ENCODE data around the gene TP53. TPM values are rescaled to one million over a fixed set of nuclear protein-coding genes. Genes with fewer than 3 reads are reported as not detected.

TP53 gene
- total RNA-seq, 2 experiments from 2014 or later: 154 to 182 TPM

DNA sequence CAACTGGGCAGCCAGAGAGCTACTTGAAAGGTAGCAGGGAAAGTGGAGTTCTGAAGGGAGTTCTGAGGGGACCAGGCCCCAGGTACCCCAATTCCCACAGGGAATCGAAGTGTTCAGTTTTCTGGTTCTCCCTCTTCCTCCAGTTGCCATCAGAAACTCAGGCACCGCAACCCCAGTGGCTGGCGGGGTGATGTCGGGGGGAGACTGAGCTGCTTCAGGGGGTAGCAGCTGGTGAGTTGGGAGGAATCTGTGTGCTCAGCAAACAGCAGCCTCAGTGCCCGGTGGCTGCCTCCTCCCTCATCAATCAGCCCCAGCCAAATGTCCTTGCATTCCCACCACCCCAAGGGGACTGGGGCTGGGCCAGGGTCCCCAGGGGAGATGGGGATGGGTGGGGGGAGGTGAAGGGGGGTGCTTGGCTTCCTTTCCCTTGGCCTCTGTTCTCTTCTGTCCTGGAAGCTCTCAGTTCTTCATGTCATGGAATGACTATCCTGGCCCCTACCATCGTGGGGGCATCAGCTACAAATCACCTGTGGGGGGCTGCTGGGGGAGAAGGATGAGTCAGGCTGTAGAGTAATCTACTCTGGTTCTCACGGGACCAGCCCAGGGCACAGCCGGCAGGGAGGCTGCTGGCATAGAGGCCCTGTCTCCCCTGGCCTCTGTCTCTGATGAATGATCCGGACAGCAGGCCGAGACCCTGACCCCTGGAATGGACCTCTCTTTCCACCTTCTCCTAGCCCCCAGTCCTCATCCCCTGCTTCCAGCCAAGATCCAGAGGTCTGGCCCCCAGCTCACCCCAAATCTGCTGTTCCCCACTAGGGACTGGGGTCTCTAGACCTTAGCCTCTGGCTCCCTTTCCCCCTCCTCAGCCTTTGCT, 27.7 kb upstream of the TP53 start:
- no peak overlapping the region for H3K27ac Mint-ChIP-seq
- H3K36me3 Mint-ChIP-seq (ENCODE audit: low read depth): no peaks in the 10 kb centered on the region
- H3K4me3 Mint-ChIP-seq: no peak overlapping the region
- H3K4me1 Mint-ChIP-seq: peaks cover 42% of the 10 kb centered on the region
- POLR2A ChIA-PET: interaction anchor here (0.5 kb wide), 1 partner anchor 448 kb away, joined by 4 read pairs; no protein-coding TSS in a partner anchor
- CTCF ChIA-PET: interaction anchor here (1.2 to 2.7 kb wide), 3 partner anchors 10 to 27 kb away, joined by 3 to 12 read pairs (median 8); partner anchors contain the start of genes EFNB3, TP53 and WRAP53
- peaks cover 65% of the 10 kb centered on the region for H3K27me3 Mint-ChIP-seq
- DNase-seq: no peak
- no peaks in the 10 kb centered on the region for H3K9me3 Mint-ChIP-seq

DNA sequence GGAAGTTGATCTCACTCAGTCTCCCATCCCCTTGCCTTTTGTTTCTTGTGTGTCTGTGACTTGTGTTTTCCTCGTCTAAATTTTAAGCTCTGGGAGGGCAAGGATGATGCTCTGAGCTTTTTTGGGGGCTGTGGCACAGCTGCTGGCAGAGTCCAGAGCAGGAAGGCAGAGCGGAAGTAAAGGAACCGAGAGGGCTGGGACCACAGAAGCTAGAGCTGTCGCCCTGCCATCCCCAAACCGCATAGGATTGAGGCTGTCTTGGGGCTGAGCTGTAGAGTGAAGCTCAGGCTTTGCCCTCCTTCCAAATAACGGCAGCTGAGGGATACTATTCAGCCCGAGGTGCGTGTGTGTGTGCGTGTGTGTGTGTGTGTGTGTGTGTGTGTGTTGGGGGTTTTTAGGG, 26.5 kb upstream of the TP53 start:
- no peak overlapping the region for H3K4me3 Mint-ChIP-seq
- H3K27me3 Mint-ChIP-seq: peaks cover 53% of the 10 kb centered on the region
- H3K9me3 Mint-ChIP-seq: no peaks in the 10 kb centered on the region
- POLR2A ChIA-PET: no interaction called here
- no peaks in the 10 kb centered on the region for H3K36me3 Mint-ChIP-seq (ENCODE audit: low read depth)
- CTCF ChIA-PET: interaction anchor here (0.6 to 1.8 kb wide), 3 partner anchors 26 to 105 kb away, joined by 3 to 8 read pairs (median 3); partner anchors contain the start of genes TP53 and WRAP53
- no peak for DNase-seq
- H3K4me1 Mint-ChIP-seq: peaks cover 44% of the 10 kb centered on the region
- H3K27ac Mint-ChIP-seq: no peak overlapping the region

DNA sequence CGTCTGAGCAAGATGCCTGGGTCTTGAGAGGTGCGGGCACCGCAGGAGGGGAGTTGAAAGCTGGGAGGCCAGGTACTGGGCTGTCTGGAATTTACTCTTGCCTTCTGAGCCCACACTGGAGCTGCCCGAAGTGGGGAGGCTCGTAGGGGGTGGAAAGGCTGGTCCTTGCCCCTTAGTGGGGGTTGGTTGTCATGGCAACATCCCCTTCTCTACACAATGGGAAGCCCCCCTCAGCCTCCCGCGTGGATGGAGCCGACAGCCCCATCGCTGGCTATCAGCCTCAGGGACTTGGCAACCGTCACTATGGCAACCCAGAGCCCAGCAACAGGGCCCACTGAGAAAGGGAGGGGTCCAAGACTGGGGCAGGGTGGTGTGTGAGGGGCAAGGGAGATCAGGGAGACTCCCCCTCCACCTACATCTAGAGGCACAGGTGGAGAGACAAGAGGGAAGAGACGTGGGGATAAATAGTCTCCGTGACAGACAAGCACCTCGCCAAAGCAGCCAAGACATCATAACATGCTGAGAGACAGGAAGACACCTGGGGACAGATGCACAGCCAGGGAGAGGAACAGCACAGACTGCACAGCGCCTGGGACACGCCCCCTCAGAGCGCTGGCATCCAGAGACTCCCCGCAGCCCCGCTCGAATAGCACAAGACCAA, 25.0 kb upstream of the TP53 start:
- Mint-ChIP-seq H3K36me3 (ENCODE audit: low read depth) (no peaks in the 10 kb centered on the region), H3K27me3 (peaks cover 50% of the 10 kb centered on the region), H3K27ac (no peak overlapping the region), H3K9me3 (no peaks in the 10 kb centered on the region), H3K4me3 (no peak overlapping the region), H3K4me1 (peaks cover 31% of the 10 kb centered on the region)
- ChIA-PET POLR2A (no interaction called here), CTCF (interaction anchor here (2.7 kb wide), 1 partner anchor 25 kb away, joined by 9 read pairs; the partner anchor contains the start of genes TP53 and WRAP53)
- DNase-seq: no peak

DNA sequence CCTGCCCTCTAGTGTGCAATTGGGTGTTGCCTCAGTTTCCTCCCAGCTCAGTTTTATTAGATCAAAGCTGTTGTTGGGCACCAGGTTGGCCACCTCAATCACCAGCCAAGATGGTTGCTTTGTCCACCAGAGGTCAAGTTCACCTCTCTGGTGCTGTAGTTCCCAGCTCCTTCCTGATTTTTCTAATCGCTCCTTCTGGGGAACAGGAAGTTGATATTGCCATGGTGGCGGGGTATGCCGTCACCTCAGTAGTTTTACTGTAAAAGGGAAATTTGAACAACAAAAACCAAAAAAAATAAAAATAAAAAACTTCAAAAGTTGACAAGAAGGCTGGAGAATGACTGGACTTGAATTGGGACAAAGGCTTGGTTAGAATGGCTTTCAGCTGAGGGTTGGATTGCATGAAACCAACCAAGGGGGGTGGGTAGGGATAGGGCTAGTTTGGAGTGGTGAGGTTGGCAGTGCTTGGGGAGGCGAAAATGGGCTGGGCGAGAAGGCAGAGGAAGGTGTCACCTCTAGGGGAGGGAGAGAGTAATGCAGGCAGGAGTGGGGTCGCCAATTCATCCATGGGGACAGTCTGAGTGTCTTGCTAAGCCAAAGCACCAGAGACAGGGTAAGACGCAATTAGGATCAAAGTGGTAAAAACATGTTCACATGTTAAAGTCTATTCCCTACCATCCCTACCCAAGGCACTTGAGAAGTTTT, 23.9 kb upstream of the TP53 start:
- peaks cover 26% of the 10 kb centered on the region for H3K4me1 Mint-ChIP-seq
- H3K9me3 Mint-ChIP-seq: no peaks in the 10 kb centered on the region
- H3K27ac Mint-ChIP-seq: no peak overlapping the region
- ChIA-PET POLR2A (no interaction called here), CTCF (interaction anchor here (0.5 to 2.7 kb wide), 3 partner anchors 24 to 594 kb away, joined by 3 to 9 read pairs (median 3); partner anchors contain the start of genes TP53 and WRAP53)
- DNase-seq: no peak
- no peaks in the 10 kb centered on the region for H3K36me3 Mint-ChIP-seq (ENCODE audit: low read depth)
- no peak overlapping the region for H3K4me3 Mint-ChIP-seq
- peaks cover 51% of the 10 kb centered on the region for H3K27me3 Mint-ChIP-seq

DNA sequence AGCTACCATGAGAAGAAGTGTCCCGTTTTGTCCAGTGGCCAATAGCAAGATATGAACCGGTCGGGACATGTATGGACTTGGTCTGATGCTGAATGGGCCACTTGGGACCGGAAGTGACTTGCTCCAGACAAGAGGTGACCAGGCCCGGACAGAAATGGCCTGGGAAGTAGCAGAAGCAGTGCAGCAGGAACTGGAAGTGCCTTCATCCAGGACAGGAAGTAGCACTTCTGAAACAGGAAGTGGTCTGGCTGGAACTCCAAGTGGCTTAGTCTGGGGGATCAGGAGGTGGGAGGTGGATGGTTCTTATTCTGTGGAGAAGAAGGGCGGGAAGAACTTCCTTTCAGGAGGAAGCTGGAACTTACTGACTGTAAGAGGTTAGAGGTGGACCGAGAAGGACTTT, 23.0 kb upstream of the TP53 start:
- peaks cover 29% of the 10 kb centered on the region for H3K4me1 Mint-ChIP-seq
- H3K9me3 Mint-ChIP-seq: no peaks in the 10 kb centered on the region
- CTCF ChIA-PET: interaction anchor here (1.5 to 2.7 kb wide), 2 partner anchors 23 to 223 kb away, joined by 3 to 9 read pairs; partner anchors contain the start of genes TP53 and WRAP53
- peaks cover 51% of the 10 kb centered on the region for H3K27me3 Mint-ChIP-seq
- H3K27ac Mint-ChIP-seq: no peak overlapping the region
- H3K36me3 Mint-ChIP-seq (ENCODE audit: low read depth): no peaks in the 10 kb centered on the region
- POLR2A ChIA-PET: no interaction called here
- no peak for DNase-seq
- no peak overlapping the region for H3K4me3 Mint-ChIP-seq

DNA sequence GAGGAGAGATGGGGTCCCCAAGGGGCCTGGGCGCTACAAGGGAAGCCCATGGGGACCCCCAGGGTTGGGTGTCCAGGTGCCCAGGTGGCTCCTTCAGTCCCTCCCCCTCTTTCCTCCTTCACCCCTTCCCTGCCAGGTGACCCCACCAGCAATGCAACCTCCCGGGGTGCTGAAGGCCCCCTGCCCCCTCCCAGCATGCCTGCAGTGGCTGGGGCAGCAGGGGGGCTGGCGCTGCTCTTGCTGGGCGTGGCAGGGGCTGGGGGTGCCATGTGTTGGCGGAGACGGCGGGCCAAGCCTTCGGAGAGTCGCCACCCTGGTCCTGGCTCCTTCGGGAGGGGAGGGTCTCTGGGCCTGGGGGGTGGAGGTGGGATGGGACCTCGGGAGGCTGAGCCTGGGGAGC, 21.7 kb upstream of the TP53 start:
- ChIA-PET POLR2A (no interaction called here), CTCF (interaction anchor here (1.5 kb wide), 1 partner anchor 224 kb away, joined by 3 read pairs; no protein-coding TSS in a partner anchor)
- peaks cover 51% of the 10 kb centered on the region for H3K27me3 Mint-ChIP-seq
- no peak overlapping the region for H3K4me3 Mint-ChIP-seq
- no peak overlapping the region for H3K27ac Mint-ChIP-seq
- peaks cover 3% of the 10 kb centered on the region for H3K36me3 Mint-ChIP-seq (ENCODE audit: low read depth)
- peaks cover 37% of the 10 kb centered on the region for H3K4me1 Mint-ChIP-seq
- H3K9me3 Mint-ChIP-seq: no peaks in the 10 kb centered on the region
- no peak for DNase-seq

DNA sequence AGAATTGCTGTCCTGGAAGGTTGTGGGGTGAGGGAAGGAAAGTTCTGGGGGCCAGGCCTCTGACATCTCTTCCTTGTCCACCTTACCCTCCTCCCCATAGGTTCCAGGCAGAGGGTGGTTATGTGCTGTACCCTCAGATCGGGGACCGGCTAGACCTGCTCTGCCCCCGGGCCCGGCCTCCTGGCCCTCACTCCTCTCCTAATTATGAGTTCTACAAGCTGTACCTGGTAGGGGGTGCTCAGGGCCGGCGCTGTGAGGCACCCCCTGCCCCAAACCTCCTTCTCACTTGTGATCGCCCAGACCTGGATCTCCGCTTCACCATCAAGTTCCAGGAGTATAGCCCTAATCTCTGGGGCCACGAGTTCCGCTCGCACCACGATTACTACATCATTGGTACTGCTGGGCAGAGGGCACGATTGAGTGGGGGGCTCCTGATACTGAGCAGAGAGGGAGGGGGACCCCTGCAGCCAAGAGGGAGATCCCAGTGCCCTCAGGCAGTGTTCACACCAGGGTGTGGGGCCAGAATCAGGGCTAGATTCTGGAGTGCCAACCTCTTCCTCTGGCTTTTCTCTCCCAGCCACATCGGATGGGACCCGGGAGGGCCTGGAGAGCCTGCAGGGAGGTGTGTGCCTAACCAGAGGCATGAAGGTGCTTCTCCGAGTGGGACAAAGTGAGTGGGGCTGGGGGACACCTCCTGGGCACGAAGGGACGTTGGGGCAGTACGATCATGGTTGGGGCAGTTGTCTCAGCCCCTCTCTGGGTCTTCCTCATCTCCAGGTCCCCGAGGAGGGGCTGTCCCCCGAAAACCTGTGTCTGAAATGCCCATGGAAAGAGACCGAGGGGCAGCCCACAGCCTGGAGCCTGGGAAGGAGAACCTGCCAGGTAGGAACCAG, 20.8 kb upstream of the TP53 start:
- CTCF ChIA-PET: interaction anchor here (2.5 kb wide), 1 partner anchor 9 kb away, joined by 9 read pairs; the partner anchor contains the start of gene DNAH2
- POLR2A ChIA-PET: no interaction called here

DNA sequence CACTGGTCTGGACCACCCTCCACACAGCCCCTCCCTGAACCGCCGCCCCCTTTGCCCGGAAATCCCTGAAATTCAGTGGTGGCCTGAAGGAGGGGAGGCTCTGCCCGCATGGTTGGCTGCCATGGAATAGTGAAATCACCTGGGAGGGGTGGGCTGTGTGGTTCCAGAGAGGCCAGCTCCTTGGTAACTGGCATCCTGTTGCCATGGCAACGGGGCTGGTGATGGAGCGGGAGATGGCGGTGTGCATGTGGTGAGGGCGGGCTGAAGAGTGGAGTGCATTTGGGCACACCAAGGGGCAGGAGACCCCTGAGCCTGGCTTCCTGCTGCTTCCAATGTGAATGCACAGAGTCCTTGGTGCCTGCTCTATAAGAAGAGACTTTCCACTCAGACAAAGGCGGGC, 20.2 kb upstream of the TP53 start:
- ChIA-PET POLR2A (no interaction called here), CTCF (interaction anchor here (0.8 to 2.5 kb wide), 4 partner anchors 10 to 54 kb away, joined by 3 to 9 read pairs (median 6); partner anchors contain the start of genes DNAH2 and TP53)
- DNase-seq: no peak
- Mint-ChIP-seq H3K27ac (no peak overlapping the region), H3K4me3 (no peak overlapping the region), H3K27me3 (peaks cover 46% of the 10 kb centered on the region), H3K9me3 (no peaks in the 10 kb centered on the region), H3K4me1 (peaks cover 32% of the 10 kb centered on the region), H3K36me3 (ENCODE audit: low read depth) (peaks cover 9% of the 10 kb centered on the region)

More for the DNA sequence above, 20.8 kb upstream of the TP53 start:
- no peak overlapping the region for H3K27ac Mint-ChIP-seq
- peaks cover 52% of the 10 kb centered on the region for H3K27me3 Mint-ChIP-seq
- H3K4me3 Mint-ChIP-seq: no peak overlapping the region
- DNase-seq: no peak
- H3K9me3 Mint-ChIP-seq: no peaks in the 10 kb centered on the region
- peaks cover 6% of the 10 kb centered on the region for H3K36me3 Mint-ChIP-seq (ENCODE audit: low read depth)
- H3K4me1 Mint-ChIP-seq: peaks cover 32% of the 10 kb centered on the region

DNA sequence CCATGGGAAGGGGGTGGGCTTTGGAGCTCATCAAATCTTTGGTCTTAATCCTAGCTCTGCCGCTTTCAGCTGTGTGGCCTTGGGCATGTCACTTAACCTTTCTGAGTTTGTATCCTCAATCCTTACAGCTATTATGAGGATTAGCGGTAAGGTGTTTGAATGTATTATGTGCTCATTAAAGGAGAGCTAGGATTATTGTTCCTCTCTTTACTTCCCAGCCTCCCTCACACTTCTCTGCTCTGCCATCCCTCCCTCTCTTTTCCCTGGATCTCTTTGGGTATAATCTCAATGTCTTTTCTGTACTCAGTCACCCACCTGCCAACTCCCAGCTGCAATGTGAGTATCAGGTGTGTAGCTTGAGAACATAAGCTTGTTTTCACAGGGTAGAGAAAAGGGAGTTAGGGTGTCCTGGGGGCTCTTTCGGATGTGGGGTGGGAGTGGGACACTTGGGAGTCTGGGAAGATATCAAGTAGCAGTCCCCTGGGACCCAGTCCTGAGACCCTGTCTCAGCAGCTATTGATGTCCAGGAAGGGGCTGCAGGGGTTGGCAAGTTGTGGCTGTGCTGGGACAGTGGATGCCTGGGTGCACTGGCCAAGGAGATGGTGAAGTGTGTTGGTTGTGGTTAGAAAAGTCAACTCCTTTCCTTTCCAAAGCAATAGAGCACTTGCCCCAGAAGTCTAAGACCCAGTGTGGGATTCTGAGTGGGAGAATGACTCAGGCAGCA, 19.5 kb upstream of the TP53 start:
- Mint-ChIP-seq H3K27me3 (peaks cover 45% of the 10 kb centered on the region), H3K9me3 (no peaks in the 10 kb centered on the region), H3K4me3 (no peak overlapping the region), H3K27ac (no peak overlapping the region), H3K4me1 (peaks cover 30% of the 10 kb centered on the region), H3K36me3 (ENCODE audit: low read depth) (peaks cover 11% of the 10 kb centered on the region)
- DNase-seq: no peak
- POLR2A ChIA-PET: no interaction called here
- CTCF ChIA-PET: interaction anchor here (0.8 to 2.5 kb wide), 6 partner anchors 10 to 54 kb away, joined by 3 to 9 read pairs (median 4); partner anchors contain the start of genes DNAH2, TP53 and WRAP53

DNA sequence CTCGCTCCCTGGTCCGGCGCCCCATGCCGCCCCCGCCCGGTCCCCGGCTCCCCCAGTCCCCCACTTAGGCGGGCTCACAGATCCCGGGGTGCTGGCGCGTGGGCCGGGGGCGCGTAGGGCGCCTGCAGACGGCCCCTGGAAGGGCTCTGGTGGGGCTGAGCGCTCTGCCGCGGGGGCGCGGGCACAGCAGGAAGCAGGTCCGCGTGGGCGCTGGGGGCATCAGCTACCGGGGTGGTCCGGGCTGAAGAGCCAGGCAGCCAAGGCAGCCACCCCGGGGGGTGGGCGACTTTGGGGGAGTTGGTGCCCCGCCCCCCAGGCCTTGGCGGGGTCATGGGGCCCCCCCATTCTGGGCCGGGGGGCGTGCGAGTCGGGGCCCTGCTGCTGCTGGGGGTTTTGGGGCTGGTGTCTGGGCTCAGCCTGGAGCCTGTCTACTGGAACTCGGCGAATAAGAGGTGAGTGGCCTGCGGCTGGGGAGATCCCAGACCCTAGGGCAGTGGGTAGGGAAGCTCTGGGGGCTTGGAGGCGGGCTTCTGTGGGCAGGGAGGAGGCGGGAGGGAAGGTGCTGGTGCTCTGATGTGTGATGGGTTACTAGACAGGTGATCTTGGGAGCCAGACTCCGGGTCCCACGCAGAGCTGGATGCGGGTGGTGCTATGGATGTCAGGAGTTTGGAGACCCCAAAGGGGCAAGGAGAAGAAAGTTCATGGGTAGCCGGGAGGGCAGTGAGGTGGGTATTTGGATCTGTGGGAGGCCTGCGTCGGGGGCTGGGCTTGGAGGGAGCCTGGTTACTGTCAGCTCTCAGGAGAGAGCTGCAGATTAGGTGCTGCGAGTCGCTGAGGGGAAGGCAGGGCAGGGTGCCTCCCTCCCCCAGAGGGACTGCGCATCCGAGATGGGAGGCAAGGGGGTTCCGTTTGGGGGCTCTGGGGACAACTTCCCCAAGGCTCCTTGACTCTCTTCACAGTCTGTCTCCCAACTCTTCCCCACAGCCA, 18.3 kb upstream of the TP53 start:
- no peak overlapping the region for H3K27ac Mint-ChIP-seq
- DNase-seq: no peak
- H3K27me3 Mint-ChIP-seq: peaks cover 40% of the 10 kb centered on the region
- peaks cover 16% of the 10 kb centered on the region for H3K36me3 Mint-ChIP-seq (ENCODE audit: low read depth)
- ChIA-PET CTCF (interaction anchor here (1.3 to 2.5 kb wide), 6 partner anchors 10 to 38 kb away, joined by 3 to 9 read pairs (median 4); partner anchors contain the start of genes DNAH2, TP53 and WRAP53), POLR2A (interaction anchor here (0.6 kb wide), 1 partner anchor 64 kb away, joined by 4 read pairs; no protein-coding TSS in a partner anchor)
- H3K4me1 Mint-ChIP-seq: peaks cover 22% of the 10 kb centered on the region
- no peak overlapping the region for H3K4me3 Mint-ChIP-seq
- no peaks in the 10 kb centered on the region for H3K9me3 Mint-ChIP-seq
